Right lobe of liver (tissue), 4 donors: Measurements from ENCODE around the gene KRT7.
"Not testable (repeated sequence)": the region's sequence is repeated elsewhere in the genome, so short reads cannot be mapped to it uniquely, and the experiment has no call there.

Experiments used
- CTCF ChIP-seq, 4 donors: fragments of 200-600 bp in 3 of 4; fragments of 450-650 bp in 1 of 4; IDR thresholded peaks; one replicate each; pipeline versions ENCODE4 v1.5.1 to v1.8.0; 2016 to 2022; ENCODE audit warnings: antibody characterized with exemption in 4 of 4, mild to moderate bottlenecking in 2 of 4
- POLR2A ChIP-seq: fragments of 450-650 bp; IDR thresholded peaks from one replicate; pipeline ENCODE4 v1.6.1; 2017; ENCODE audit warnings: antibody characterized with exemption, mild to moderate bottlenecking
- donor health status: DM: no; HTN: no; CAD: no.
- donor health status: DM: no; HTN: no; CAD: no.
- donor health status: DM: no; HTN: yes; CAD: no.

DNA sequence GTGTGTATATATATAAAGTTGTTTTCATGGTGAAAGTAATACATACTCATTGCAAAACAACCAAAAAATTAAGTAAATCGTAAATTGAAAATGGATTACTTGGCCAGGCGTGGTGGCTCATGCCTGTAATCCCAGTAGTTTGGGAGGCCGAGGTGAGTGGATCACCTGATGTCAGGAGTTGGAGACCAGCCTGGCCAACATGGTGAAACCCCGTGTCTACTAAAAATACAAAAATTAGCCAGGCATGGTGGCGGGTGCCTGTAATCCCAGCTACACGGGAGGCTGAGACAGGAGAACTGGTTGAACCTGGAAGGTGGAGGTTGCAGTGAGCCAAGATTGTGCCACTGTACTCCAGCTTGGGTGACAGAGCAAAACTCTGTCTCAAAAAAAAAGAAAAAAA is 7.2 kb downstream of the KRT7 start:
- TF ChIP-seq CTCF (IDR thresholded peaks at IDR 0.05); POLR2A: not testable (repeated sequence)
